HG02763 (cell line): Measurements from ENCODE around the gene GAB4.
"Not testable (repeated sequence)": the region's sequence is repeated elsewhere in the genome, so short reads cannot be mapped to it uniquely, and the experiment has no call there.

Experiments
- ATAC-seq: cut with Tn5 transposase; IDR thresholded peaks from one replicate; pipeline ENCODE4 v1.9.1; 2021; ENCODE audit warnings: mild to moderate bottlenecking, moderate library complexity; ENCODE audit not compliant: unreplicated experiment

Gene GAB4

DNA sequence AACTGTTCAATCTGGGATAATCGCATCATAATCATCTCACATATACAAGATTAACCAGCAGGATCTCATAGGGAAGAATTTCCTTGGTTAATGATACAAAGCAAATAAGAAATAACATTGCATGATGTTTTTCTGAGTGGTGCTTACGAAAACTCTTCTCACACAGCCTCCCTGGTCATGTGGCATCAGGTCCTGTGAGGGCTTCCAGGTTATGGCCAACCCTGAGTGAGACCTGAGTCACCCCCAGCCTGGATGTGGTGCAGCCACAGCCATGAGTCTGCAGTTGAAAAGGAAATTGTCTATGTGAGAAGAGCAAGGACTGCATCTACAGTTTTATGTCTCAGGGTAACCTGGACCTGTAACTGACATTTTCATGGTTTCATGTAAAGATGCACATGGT is 92.3 kb downstream of the GAB4 start:
- ATAC-seq, result no peak

DNA sequence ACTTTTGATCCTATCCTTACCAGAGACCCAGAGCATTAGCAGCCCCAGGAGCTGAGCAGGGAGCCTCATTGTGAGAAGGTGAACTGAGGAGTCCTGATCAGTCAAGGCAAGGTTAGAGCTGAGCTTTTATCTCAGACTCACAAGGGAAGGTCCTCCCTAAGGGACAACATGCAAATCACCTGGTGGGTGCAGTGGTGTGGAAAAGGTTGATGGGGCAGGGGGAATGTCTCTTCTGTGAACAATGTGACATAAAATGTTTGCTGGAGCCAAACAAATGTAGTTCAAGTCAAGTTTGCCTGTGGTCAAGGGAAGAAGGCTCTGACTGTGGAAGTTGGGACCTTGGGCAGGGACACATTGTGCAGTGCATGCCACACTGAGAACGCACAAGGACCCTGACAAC is 93.1 kb downstream of the GAB4 start:
- not testable (repeated sequence) for ATAC-seq

DNA sequence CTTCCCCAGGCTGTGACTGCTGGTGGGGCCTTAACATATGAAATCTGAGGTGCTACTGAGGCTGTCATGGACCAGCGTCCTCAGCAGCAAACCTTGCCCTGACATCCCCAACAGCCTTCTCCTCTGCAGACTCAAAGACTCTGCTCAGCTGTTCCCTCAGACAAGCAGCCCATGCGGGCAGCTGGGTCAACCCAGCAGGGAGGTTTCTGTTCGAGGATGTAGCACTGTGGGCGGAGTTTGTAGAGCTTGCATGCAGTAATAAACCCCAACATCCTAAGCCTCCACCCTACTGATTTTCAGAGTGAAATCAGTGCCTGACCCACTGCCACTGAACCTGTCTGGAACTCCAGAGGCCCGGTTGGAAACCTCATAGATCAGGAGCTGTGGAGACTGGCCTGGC is 94.0 kb downstream of the GAB4 start:
- ATAC-seq, result no peak

DNA sequence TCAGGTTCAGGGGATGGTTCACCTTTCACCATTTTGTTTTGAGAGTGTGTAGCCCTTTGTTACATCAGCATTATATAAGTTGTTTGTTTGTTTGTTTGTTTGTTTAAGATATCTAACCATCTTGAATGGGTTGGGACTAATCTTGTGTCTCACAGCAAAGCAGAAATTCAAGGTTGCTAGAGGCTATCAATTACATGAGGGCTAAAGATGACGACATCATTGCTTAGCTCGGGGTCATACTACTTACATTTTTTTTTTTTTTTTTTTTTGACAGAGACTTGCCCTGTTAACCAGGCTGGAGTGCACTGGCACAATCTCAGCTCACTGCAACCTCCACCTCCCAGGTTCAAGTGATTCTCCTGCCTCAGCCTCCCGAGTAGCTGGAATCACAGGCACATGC is 95.7 kb downstream of the GAB4 start:
- ATAC-seq, result no peak
